HepG2 (cell line): Measurements from ENCODE around the gene CNKSR3. TPM values are rescaled to one million over a fixed set of nuclear protein-coding genes. Genes with fewer than 3 reads are reported as not detected.

ENCODE experiments used
- ATAC-seq: fragments of 200-7000 bp; cut with Tn5 transposase; 3 replicates; pipeline ENCODE4 v1.9.1; 2020; ENCODE audit warnings: mild to moderate bottlenecking, moderate library complexity
- BruUV-seq: library from RNA; stranded (reverse); fragments of 400-500 nt; replicated peaks from 2 replicates; lab custom pipeline; 2021; lab: Mats Ljungman, UMichigan
- CTCF ChIA-PET: fragments of 300-600 bp; formaldehyde crosslinking; extraction: SDS; loops from one replicate; lab custom pipeline; 2021; ENCODE audit warnings: low total read pairs, inconsistent platforms, low intra/inter-chr PET ratio; lab: Yijun Ruan, JAX
- POLR2A ChIA-PET: fragments of 350-600 bp; sonication (Branson Sonifier 250); formaldehyde crosslinking; loops from one replicate; lab custom pipeline; 2020; ENCODE audit warnings: antibody characterized with exemption, inconsistent platforms; lab: Yijun Ruan, JAX
- DNase-seq: peaks from one replicate; pipeline ENCODE4 v3.0.0-alpha.2; 2015; ENCODE audit warnings: low spot score
- FAIRE-seq: peaks from 3 replicates; lab custom pipeline; 2011; peaks lifted over from hg19 to GRCh38; lab: Jason Lieb, UNC
- H2AFZ ChIP-seq: one replicate; pipeline ENCODE4 v1.6.1; 2011; ENCODE audit warnings: low read length, inconsistent platforms
- H3K27ac ChIP-seq: fragments of 300-600 bp; 3 replicates; pipeline ENCODE4 v1.8.0; 2011; ENCODE audit warnings: mixed run types, mild to moderate bottlenecking, mixed read lengths, low read length, inconsistent platforms; ENCODE audit not compliant: insufficient read depth; ENCODE audit errors: extremely low read length
- H3K27me3 ChIP-seq, 2 experiments: fragments of 200-600 bp in 1 of 2; 2 replicates in 1 of 2; 3 replicates in 1 of 2; pipeline versions ENCODE4 v1.6.0 to v1.8.0; 2011; ENCODE audit warnings: low read length in 2 of 2, mild to moderate bottlenecking in 2 of 2, moderate library complexity in 2 of 2, inconsistent platforms in 1 of 2; ENCODE audit not compliant: insufficient read depth in 2 of 2, control insufficient read depth in 1 of 2
- H3K36me3 ChIP-seq, 2 experiments: fragments of 200-600 bp in 1 of 2; replicated peaks in 1 of 2; 2 replicates in 1 of 2; 3 replicates in 1 of 2; pipeline versions ENCODE4 v1.5.1 to v1.8.0; 2011; ENCODE audit warnings: low read length in 2 of 2, inconsistent platforms in 1 of 2; ENCODE audit not compliant: insufficient read depth in 2 of 2, control insufficient read depth in 1 of 2
- H3K4me1 ChIP-seq: 2 replicates; pipeline ENCODE4 v1.5.1; 2012; ENCODE audit warnings: low read length, inconsistent platforms; ENCODE audit not compliant: insufficient read depth
- H3K4me2 ChIP-seq: 2 replicates; pipeline ENCODE4 v1.6.0; 2011; ENCODE audit warnings: low read depth, low read length, inconsistent platforms
- H3K4me3 ChIP-seq, 3 experiments: fragments of 200-600 bp in 1 of 3; sonication (generic), shearing (Covaris generic) in 1 of 3; replicated peaks in 1 of 3; 2 replicates each; pipeline ENCODE4 v1.5.1; 2011 to 2016; ENCODE audit warnings: low read length in 3 of 3, inconsistent platforms in 2 of 3, low read depth in 2 of 3, mild to moderate bottlenecking in 2 of 3, control low read depth in 1 of 3, mixed read lengths in 1 of 3; ENCODE audit not compliant: insufficient read depth in 1 of 3
- H3K79me2 ChIP-seq: one replicate; pipeline ENCODE4 v1.6.1; 2011; ENCODE audit warnings: low read length, inconsistent platforms; ENCODE audit not compliant: insufficient read depth
- H3K9ac ChIP-seq: 2 replicates; pipeline ENCODE4 v1.6.0; 2011; ENCODE audit warnings: mild to moderate bottlenecking, low read depth, low read length, inconsistent platforms; ENCODE audit not compliant: insufficient read depth
- H3K9me3 ChIP-seq: 2 replicates; pipeline ENCODE4 v1.5.1; 2012; ENCODE audit warnings: mild to moderate bottlenecking, low read length
- H4K20me1 ChIP-seq: 2 replicates; pipeline ENCODE4 v1.6.0; 2011; ENCODE audit warnings: inconsistent platforms, mild to moderate bottlenecking, low read length, moderate library complexity; ENCODE audit not compliant: insufficient read depth
- CREB1 ChIP-seq, 2 experiments: fragments of 450-650 bp in 1 of 2; IDR thresholded peaks; 2 replicates each; pipeline ENCODE4 v1.6.1; 2016 to 2017; ENCODE audit warnings: control low read depth in 1 of 2, mild to moderate bottlenecking in 1 of 2, missing compliant biosample characterization in 1 of 2, missing genetic modification characterization in 1 of 2
- MAZ ChIP-seq, 2 experiments: sonication (generic) in 1 of 2; formaldehyde crosslinking in 1 of 2; IDR thresholded peaks; 2 replicates each; pipeline versions ENCODE4 v1.5.0 to v1.6.1; 2012 to 2020; ENCODE audit warnings: low read depth in 2 of 2, mild to moderate bottlenecking in 2 of 2, borderline replicate concordance in 1 of 2, improper control_type of control experiment in 1 of 2, low read length in 1 of 2, missing genetic modification reagents in 1 of 2, moderate library complexity in 1 of 2
- ZBED4 ChIP-seq: sonication (generic); formaldehyde crosslinking; IDR thresholded peaks from 2 replicates; pipeline ENCODE4 v1.4.0; 2020; ENCODE audit warnings: missing genetic modification reagents, borderline replicate concordance
- WGBS: methylation state at CpG from one replicate; pipeline ENCODE4 v1.1.6; 2017; ENCODE audit warnings: low lambda C conversion rate; 5-methylcytosine and 5-hydroxymethylcytosine counted together
- in situ Hi-C: cut with HindIII; loops from 2 replicates; pipeline ENCODE4 v1.10.0; 2017; ENCODE audit warnings: low pct_unique_long_range_greater_than_20kb; ENCODE audit not compliant: extremely low pct_ligation_motif_present
- intact Hi-C: fragments of 100-400 bp; cut with micrococcal nuclease; formaldehyde crosslinking; loops from one replicate; pipeline ENCODE4 v1.10.0; 2022; ENCODE audit not compliant: unreplicated experiment
- polyA plus RNA-seq, 8 experiments: library from polyadenylated mRNA; depleted of rRNA in 3 of 8; stranded (reverse) in 7 of 8; unstranded in 1 of 8; fragments of >200 nt; fragmentation: Illumina TruSeq in 4 of 8; extraction: Trizol in 4 of 8; gene quantifications; 2 replicates each; pipeline versions ENCODE4 v1.2.1 to v1.2.3, GENCODE V29; 2011 to 2016; ENCODE audit warnings: low read depth in 4 of 8, missing spikeins in 1 of 8, mixed read lengths in 1 of 8; ENCODE audit not compliant: insufficient read depth in 1 of 8
- total RNA-seq, 5 experiments: library from RNA; depleted of rRNA; stranded (reverse); fragments of >200 nt; fragmentation: Illumina TruSeq; extraction: Trizol; gene quantifications; 2 replicates each; pipeline ENCODE4 v1.2.3, GENCODE V29; 2016; ENCODE audit warnings: low read depth in 1 of 5
- TF ChIP-seq, protein P1 (sequence below): sonication (generic); formaldehyde crosslinking; conservative IDR thresholded peaks from 2 replicates; pipeline ENCODE4 v1.4.0; 2020; ENCODE audit warnings: mild to moderate bottlenecking, missing genetic modification reagents, moderate library complexity

Gene CNKSR3
- total and polyA plus RNA-seq, 2 of the 13 experiments (the other 11 are each of a cell fraction or from before 2014, with no cell fraction given), result 9.2 to 38.6 TPM

GRCh38 chr6:154463573-154464419 is 46.7 kb downstream of the CNKSR3 start:
- no peak for ATAC-seq
- peaks cover 3% of the 10 kb centered on the region; the same call in 1 of the 2 replicates for H4K20me1 ChIP-seq
- H3K79me2 ChIP-seq, result peaks cover 69% of the 10 kb centered on the region
- ChIA-PET POLR2A (no interaction called here), CTCF (no interaction called here)
- no peak for FAIRE-seq
- WGBS, result 92% methylated on average over 7 of the region's 7 CpGs
- H3K4me3 ChIP-seq, result no peak overlapping the region
- H3K36me3 ChIP-seq, result peaks cover 0 to 3% of the 10 kb centered on the region in 2 experiments; a peak in 4 of 5 replicates
- peaks cover 53% of the 10 kb centered on the region for H3K4me1 ChIP-seq
- H3K27ac ChIP-seq, result no peak overlapping the region
- intact Hi-C loops (no loop called here), in situ Hi-C loops (no loop called here)
- H3K9ac ChIP-seq, result no peak overlapping the region
- H3K4me2 ChIP-seq, result no peak overlapping the region
- no peaks in the 10 kb centered on the region for H3K27me3 ChIP-seq
- no TSS peak for BruUV-seq
- no peaks in the 10 kb centered on the region for H3K9me3 ChIP-seq
- TF ChIP-seq ZBED4 (CRISPR knock-in tag) (no peak), MAZ (IDR thresholded peaks at IDR 0.05; ENCODE audit: borderline replicate concordance, low read depth, low read length) (no peak), MAZ (CRISPR knock-in tag; IDR thresholded peaks at IDR 0.05; ENCODE audit: low read depth) (no peak), CREB1 (IDR thresholded peaks at IDR 0.05) (no peak), CREB1 (CRISPR knock-in tag; IDR thresholded peaks at IDR 0.05) (no peak)
- TF ChIP-seq, protein P1, sequence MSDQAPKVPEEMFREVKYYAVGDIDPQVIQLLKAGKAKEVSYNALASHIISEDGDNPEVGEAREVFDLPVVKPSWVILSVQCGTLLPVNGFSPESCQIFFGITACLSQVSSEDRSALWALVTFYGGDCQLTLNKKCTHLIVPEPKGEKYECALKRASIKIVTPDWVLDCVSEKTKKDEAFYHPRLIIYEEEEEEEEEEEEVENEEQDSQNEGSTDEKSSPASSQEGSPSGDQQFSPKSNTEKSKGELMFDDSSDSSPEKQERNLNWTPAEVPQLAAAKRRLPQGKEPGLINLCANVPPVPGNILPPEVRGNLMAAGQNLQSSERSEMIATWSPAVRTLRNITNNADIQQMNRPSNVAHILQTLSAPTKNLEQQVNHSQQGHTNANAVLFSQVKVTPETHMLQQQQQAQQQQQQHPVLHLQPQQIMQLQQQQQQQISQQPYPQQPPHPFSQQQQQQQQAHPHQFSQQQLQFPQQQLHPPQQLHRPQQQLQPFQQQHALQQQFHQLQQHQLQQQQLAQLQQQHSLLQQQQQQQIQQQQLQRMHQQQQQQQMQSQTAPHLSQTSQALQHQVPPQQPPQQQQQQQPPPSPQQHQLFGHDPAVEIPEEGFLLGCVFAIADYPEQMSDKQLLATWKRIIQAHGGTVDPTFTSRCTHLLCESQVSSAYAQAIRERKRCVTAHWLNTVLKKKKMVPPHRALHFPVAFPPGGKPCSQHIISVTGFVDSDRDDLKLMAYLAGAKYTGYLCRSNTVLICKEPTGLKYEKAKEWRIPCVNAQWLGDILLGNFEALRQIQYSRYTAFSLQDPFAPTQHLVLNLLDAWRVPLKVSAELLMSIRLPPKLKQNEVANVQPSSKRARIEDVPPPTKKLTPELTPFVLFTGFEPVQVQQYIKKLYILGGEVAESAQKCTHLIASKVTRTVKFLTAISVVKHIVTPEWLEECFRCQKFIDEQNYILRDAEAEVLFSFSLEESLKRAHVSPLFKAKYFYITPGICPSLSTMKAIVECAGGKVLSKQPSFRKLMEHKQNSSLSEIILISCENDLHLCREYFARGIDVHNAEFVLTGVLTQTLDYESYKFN (CRISPR knock-in tag), result no peak
- no peak overlapping the region for H2AFZ ChIP-seq
- no peak for DNase-seq
